ENCODE measurements around the gene KREMEN1.

GRCh38 chr22:29031227-29032011, 41.4 kb upstream of the KREMEN1 start:
- TF ChIP-seq CTCF (IDR thresholded peaks at IDR 0.05): no peak
- TF ChIP-seq EZH2 (IDR thresholded peaks at IDR 0.05; ENCODE audit: borderline replicate concordance, insufficient read depth, low read depth, low read length, poor library complexity, severe bottlenecking): no peak
